ENCODE measurements around the gene GALNT9. TPM values are rescaled to one million over a fixed set of nuclear protein-coding genes. Genes with fewer than 3 reads are reported as not detected.
A peak's percentile ranks its signal among the peaks of the same experiment; 100 is the strongest.
"Not testable (repeated sequence)": the region's sequence is repeated elsewhere in the genome, so short reads cannot be mapped to it uniquely, and the experiment has no call there.

Gene GALNT9
- total RNA-seq, 2 donors from 2014 or later: 0.34 TPM; not detected in 1

DNA sequence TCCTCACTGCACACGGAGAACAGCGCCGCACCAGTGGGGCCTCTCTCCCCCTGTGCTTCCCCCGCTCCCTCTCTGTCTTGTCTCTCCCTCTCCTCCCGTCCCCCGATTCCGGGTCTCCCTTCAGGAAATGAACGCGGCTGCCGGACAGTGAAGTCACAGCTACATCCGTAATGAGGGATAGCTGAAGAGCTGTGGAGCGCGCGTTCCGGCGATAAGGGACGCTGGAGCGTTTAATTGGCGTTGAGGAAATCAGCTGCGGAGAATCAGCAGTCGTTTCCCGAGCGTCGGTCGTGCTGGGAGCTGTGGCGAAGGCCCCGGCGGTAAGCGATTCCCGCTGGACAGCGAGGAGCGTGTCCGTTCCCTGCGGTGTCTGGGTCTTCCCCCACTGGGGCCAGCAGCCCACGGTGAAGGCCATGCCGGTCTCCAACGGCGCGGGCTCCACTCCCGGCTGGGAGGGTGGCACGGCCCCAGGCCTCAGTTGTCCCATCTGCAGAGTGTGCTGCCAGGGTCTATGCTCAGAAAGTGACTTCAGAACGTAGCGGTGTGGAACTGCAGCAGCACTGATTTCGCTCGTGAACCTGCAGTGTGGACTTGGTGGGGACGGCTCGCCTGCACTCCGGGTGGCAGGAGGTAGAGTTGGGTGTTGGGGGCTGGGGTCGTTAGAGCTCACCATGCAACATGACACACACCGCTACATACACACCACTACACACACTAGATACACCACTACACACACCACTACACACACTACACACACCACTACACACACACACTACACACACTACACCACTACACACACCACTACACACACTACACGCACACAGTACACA is 174.2 kb downstream of the GALNT9 start:
- ATAC-seq (replicated peaks): no peak
- Mint-ChIP-seq H3K4me1 (no peaks in the 10 kb centered on the region), H3K4me3 (no peak overlapping the region), H3K27ac (no peak overlapping the region), H3K27me3 (no peaks in the 10 kb centered on the region), H3K36me3 (ENCODE audit: low read depth) (no peaks in the 10 kb centered on the region), H3K9me3 (no peaks in the 10 kb centered on the region)

DNA sequence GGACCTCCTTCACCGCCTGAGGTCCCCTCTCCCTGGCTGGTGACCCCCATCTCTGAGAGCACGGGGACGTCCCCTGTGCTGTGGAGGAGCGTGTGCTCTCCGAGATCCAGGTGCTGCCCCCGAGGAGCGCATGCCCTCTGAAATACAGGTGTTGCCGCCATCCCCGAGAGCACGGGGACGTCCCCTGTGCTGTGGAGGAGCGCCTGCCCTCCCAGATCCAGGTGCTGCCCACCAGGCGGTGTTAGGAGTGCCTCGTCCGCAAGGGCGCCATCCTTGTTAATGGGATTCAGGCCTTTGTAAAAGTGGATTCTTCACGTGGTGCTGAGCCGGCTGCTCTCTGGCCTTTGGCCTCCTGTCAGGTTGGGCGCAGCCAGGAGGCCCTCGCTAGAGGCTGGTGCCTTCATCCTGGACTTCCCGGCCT is 175.0 kb downstream of the GALNT9 start:
- no peaks in the 10 kb centered on the region for H3K27me3 Mint-ChIP-seq
- H3K4me3 Mint-ChIP-seq: no peak overlapping the region
- H3K9me3 Mint-ChIP-seq: no peaks in the 10 kb centered on the region
- no peak overlapping the region for H3K27ac Mint-ChIP-seq
- H3K4me1 Mint-ChIP-seq: no peaks in the 10 kb centered on the region
- ATAC-seq (replicated peaks): no peak
- no peaks in the 10 kb centered on the region for H3K36me3 Mint-ChIP-seq (ENCODE audit: low read depth)

DNA sequence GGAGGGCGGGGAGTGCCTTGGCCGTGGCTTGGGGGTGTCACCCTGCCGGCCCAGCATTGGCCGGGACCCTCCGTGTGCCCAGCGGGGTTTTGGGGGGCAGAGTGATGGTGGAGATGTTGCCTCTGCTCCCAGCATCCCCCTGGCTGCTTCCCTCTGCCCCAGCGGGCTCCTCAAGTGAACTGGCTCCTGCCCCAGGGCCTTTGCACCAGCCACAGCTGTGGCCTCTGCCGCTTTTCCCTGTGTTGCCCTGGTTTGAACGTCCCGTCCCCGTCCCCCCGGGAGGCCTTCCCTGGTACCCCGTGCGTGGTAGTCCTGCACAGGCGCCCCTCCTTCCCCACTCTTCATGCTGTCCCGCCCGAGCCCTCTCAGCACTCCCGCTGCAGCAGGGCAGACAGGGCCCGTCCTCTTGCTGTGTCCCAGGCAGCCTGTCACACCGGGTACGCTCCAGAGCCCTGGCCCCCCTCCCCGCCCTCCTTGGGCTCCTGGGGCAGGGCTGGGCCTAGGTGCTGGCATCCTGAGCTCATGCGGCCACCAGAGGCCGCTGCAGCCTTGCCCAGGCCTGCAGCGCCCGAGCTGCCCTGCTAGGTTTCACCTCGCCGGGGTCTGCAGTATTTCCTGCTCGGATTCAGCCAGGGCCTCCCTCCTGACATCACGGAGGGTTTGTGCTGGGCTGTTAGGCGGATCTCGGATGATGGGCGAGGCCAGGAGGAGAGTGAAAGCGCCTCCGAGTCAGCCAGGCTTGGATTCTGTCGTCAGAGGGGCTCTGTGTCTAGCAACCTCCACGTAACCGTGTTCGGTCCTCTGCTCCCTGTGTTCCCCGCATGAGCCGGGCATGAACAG is 175.7 kb downstream of the GALNT9 start:
- H3K4me1 Mint-ChIP-seq: no peaks in the 10 kb centered on the region
- no peak overlapping the region for H3K4me3 Mint-ChIP-seq
- peak; percentile 89 for ATAC-seq (replicated peaks)
- no peaks in the 10 kb centered on the region for H3K27me3 Mint-ChIP-seq
- H3K9me3 Mint-ChIP-seq: no peaks in the 10 kb centered on the region
- H3K36me3 Mint-ChIP-seq (ENCODE audit: low read depth): no peaks in the 10 kb centered on the region
- H3K27ac Mint-ChIP-seq: no peak overlapping the region

DNA sequence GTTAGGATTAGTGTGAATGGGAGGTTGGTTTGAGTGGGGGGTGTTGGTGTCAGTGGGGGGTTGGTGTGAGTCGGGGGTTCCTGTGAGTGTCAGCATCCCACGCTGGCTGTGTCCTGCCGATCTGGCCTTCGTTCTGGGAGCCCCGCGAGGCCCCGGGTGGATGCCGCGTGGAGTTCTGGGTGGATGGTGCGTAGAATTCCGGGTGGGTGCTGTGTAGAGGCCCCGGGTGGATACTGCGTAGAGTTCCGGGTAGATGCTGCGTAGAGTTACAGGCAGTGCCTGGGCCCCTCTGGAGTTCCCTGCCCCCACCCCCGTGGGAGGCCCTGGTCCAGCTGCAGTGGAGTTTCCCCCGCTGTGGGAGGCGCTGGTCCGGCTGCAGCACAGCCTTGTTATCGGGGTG is 176.4 kb downstream of the GALNT9 start:
- no peak for ATAC-seq (replicated peaks)
- Mint-ChIP-seq H3K27ac (no peak overlapping the region), H3K9me3 (no peaks in the 10 kb centered on the region), H3K4me1 (no peaks in the 10 kb centered on the region), H3K27me3 (no peaks in the 10 kb centered on the region), H3K4me3 (no peak overlapping the region), H3K36me3 (ENCODE audit: low read depth) (no peaks in the 10 kb centered on the region)

DNA sequence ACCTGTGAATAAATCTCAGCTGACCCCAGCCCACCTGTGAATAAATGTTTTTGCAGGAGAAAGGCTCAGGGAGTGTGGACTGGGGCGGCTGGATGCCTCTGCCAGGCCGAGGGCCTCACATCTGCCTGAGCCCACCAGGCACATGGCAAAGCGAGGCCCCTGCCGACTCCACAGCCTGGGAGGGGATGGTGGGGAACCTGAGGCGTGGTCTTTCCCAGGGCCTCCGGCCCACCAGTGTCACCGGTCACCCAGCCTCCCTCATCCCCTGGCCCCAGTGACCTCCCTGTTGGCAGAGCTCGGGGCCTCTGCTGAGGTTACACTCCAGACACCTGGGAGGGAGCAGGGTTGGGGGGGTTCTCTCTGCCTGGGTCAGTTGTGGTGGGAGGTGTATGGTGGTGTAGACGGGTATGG is 177.0 kb downstream of the GALNT9 start:
- H3K27me3 Mint-ChIP-seq: no peaks in the 10 kb centered on the region
- no peak overlapping the region for H3K4me3 Mint-ChIP-seq
- no peaks in the 10 kb centered on the region for H3K36me3 Mint-ChIP-seq (ENCODE audit: low read depth)

DNA sequence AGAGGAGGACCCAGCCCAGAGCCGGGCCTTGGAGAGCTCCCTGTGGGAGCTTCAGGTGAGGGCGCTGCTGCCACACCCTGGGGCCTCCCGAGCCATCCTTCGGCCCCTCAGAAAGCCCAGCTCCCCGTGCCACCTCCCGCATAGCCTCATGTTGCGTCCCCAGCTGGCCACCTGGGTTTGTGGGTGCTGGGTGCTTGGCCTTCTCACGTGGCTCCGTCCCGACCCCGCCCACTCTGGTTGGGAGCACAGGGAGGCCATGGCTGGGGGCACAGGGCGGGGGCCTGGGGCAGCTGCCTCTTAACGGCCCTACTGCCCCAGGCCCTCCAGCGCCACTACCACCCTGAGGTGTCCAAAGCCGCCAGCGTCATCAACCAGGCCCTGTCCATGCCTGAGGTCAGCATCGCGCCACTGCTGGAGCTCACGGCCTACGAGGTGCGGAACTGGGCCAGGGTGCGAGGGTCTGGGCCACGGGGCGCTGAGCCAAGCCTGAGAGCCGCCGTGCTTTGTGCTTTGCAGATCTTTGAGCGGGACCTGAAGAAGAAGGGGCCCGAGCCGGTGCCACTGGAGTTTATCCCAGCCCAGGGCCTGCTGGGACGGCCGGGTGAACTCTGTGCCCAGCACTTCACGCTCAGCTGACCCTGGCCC is 177.5 kb downstream of the GALNT9 start:
- H3K27me3 Mint-ChIP-seq: no peaks in the 10 kb centered on the region
- H3K9me3 Mint-ChIP-seq: no peaks in the 10 kb centered on the region
- H3K4me1 Mint-ChIP-seq: no peaks in the 10 kb centered on the region
- no peak for ATAC-seq (replicated peaks)
- no peak overlapping the region for H3K27ac Mint-ChIP-seq
- no peaks in the 10 kb centered on the region for H3K36me3 Mint-ChIP-seq (ENCODE audit: low read depth)
- H3K4me3 Mint-ChIP-seq: no peak overlapping the region

More for the DNA sequence above, 177.0 kb downstream of the GALNT9 start:
- no peak overlapping the region for H3K27ac Mint-ChIP-seq
- no peak for ATAC-seq (replicated peaks)
- no peaks in the 10 kb centered on the region for H3K4me1 Mint-ChIP-seq
- H3K9me3 Mint-ChIP-seq: no peaks in the 10 kb centered on the region

DNA sequence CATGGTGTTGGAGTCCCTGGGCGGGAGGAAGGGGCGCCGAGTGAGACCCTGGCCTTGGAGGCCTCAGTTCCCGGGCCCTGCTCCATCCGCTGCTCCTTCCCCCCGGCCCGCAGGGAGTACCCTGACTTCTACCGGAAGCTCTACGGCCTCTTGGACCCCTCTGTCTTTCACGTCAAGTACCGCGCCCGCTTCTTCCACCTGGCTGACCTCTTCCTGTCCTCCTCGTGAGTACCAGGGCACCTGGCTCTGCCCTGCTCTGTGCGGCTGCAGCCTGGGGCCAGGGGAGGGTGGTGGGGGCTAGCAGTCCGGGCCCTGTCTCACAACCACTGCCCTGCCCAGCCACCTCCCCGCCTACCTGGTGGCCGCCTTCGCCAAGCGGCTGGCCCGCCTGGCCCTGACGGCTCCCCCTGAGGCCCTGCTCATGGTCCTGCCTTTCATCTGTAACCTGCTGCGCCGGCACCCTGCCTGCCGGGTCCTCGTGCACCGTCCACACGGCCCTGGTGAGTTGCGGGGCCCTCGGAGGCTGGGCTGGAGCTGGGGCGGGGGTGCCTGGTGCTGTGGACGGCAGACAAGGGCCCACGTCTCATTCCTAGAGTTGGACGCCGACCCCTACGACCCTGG is 178.1 kb downstream of the GALNT9 start:
- H3K9me3 Mint-ChIP-seq: no peaks in the 10 kb centered on the region
- no peak overlapping the region for H3K27ac Mint-ChIP-seq
- no peak overlapping the region for H3K4me3 Mint-ChIP-seq
- H3K27me3 Mint-ChIP-seq: no peaks in the 10 kb centered on the region
- no peak for ATAC-seq (replicated peaks)
- peaks cover 4% of the 10 kb centered on the region for H3K36me3 Mint-ChIP-seq (ENCODE audit: low read depth)
- peaks cover 2% of the 10 kb centered on the region for H3K4me1 Mint-ChIP-seq

DNA sequence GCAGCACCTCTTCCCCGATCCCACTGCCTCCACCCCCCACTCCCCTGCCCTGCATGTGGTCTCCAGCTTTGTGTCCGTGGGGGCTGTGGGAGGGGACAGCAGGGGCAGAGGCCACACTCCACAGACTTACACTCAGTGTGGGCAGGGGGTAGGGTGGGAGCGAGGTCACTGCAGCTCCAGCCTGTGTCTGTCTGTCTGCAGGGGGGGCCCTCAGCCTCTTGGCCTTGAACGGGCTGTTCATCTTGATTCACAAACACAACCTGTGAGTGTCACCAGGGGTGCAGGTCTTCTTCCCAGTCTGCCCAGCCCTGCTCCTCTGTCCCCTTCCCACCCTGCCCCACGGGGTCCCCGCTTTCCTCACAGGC is 178.6 kb downstream of the GALNT9 start:
- Mint-ChIP-seq H3K27ac (no peak overlapping the region), H3K4me3 (no peak overlapping the region), H3K9me3 (no peaks in the 10 kb centered on the region), H3K4me1 (peaks cover 7% of the 10 kb centered on the region), H3K36me3 (ENCODE audit: low read depth) (peaks cover 9% of the 10 kb centered on the region), H3K27me3 (no peaks in the 10 kb centered on the region)
- no peak for ATAC-seq (replicated peaks)

DNA sequence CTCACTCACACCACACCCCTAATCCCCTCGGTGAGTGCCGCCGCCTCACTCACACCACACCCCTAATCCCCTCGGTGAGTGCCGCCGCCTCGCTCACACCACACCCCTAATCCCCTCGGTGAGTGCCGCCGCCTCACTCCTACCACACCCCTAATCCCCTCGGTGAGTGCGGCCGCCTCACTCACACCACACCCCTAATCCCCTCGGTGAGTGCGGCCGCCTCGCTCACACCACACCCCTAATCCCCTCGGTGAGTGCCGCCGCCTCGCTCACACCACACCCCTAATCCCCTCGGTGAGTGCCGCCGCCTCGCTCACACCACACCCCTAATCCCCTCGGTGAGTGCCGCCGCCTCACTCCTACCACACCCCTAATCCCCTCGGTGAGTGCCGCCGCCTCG is 179.9 kb downstream of the GALNT9 start:
- ATAC-seq (replicated peaks); H3K4me1 Mint-ChIP-seq; H3K27me3 Mint-ChIP-seq; H3K27ac Mint-ChIP-seq; H3K4me3 Mint-ChIP-seq; H3K9me3 Mint-ChIP-seq: not testable (repeated sequence)
- H3K36me3 Mint-ChIP-seq (ENCODE audit: low read depth): peaks cover 19% of the 10 kb centered on the region

DNA sequence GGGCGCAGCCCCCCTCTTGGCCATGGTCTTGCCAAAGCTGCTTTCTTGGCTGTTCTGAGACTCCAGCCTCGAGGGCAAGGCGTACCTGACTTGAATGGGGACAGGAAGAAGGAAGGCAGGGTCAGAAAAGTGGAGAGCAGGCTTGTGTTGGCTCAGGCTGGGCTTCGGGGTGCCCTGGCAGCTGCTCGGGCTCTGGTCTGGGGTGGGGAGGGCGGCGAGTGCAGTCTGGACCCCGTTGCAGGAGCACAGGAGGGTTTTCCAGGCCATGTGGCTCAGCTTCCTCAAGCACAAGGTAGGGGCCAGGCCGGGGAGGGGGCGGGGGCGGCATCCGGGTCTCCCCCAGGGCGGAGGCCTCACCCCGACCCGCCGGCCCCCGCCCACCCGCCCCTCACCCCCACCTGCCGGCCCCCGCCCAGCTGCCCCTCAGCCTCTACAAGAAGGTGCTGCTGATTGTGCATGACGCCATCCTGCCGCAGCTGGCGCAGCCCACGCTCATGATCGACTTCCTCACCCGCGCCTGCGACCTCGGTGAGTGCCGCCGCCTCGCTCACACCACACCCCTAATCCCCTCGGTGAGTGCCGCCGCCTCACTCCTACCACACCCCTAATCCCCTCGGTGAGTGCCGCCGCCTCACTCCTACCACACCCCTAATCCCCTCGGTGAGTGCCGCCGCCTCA is 180.9 kb downstream of the GALNT9 start:
- ATAC-seq (replicated peaks): no peak
- Mint-ChIP-seq H3K4me3 (no peak overlapping the region), H3K27ac (no peak overlapping the region), H3K27me3 (no peaks in the 10 kb centered on the region), H3K4me1 (peaks cover 9% of the 10 kb centered on the region), H3K9me3 (no peaks in the 10 kb centered on the region), H3K36me3 (ENCODE audit: low read depth) (peaks cover 25% of the 10 kb centered on the region)

DNA sequence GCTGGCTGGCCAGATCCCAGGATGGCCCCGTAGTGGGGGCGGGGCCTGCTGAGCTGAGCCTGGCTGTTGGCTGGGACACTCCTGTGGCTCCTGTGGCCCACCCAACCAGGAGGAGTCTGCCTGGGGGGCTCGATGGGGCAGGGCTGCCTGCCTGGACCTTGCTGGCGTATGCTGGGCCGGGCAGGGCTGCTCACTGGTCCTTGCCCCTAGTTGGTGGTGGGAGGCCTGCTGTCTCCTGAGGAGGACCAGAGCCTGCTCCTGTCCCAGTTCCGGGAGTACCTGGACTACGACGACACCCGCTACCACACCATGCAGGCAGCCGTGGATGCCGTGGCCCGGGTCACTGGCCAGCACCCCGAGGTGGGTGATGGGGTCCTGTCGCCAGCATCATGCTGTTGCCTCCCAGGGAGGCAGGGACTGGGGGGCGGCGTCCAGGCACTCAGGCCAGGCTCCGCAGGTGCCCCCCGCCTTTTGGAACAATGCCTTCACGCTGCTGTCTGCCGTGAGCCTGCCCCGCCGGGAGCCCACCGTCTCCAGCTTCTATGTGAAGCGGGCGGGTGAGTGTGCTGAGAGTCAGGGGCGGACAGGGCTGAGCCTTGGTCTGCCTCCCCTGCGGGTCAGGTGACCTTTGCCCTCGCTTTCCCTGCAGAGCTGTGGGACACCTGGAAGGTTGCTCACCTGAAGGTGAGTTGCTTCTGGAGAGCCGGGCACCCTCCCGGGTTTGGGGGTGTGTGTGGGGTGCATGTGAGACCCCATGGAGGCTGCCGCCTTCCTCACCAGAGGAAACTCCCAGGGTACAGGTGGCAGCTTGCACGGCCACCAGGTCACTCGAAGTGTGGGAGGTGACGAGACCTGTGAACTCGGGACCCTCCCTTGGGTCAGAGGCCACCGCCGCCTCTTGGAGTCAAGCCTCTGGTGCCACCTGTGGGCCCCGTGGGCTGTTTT is 181.7 kb downstream of the GALNT9 start:
- Mint-ChIP-seq H3K27me3 (no peaks in the 10 kb centered on the region), H3K4me3 (no peak overlapping the region), H3K36me3 (ENCODE audit: low read depth) (peaks cover 25% of the 10 kb centered on the region), H3K27ac (no peak overlapping the region), H3K9me3 (no peaks in the 10 kb centered on the region), H3K4me1 (peaks cover 9% of the 10 kb centered on the region)
- ATAC-seq (replicated peaks): no peak

DNA sequence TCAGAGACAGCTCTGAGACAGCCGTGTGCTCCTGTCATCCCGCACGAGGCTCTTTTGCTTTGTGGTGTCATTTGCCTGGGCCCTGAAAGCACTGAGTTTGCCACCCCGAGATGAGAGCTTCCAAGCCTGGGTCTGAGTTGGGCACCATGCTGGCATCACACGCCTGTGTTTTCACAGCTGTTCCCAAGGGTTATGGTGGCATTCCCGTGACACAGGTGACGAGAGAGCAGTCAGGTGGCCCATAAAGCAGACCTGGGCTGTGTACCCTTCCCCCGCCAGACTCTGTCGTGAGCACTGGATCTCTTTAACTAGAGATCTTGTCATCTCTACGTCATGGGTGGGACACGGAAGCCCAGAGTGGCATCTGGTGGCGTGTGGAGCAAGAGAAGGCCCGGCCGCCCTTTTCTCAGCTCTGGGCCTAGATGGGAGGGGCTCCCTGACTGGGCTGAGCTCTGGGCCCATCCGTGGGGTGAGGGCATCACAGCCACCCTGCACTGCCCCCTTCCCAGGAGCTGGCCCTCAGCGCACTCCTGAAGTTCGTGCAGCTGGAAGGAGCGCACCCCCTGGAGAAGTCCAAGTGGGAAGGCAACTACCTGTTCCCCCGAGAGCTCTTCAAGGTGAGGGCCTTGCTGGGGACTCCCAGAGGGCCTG is 182.5 kb downstream of the GALNT9 start:
- peaks cover 9% of the 10 kb centered on the region for H3K4me1 Mint-ChIP-seq
- peaks cover 32% of the 10 kb centered on the region for H3K36me3 Mint-ChIP-seq (ENCODE audit: low read depth)

More for the DNA sequence above, 182.5 kb downstream of the GALNT9 start:
- ATAC-seq (replicated peaks): no peak
- Mint-ChIP-seq H3K27me3 (no peaks in the 10 kb centered on the region), H3K9me3 (no peaks in the 10 kb centered on the region), H3K27ac (no peak overlapping the region), H3K4me3 (peak overlapping the region; percentile 83)

Measured in activated T-helper 17 cell treated with anti-CD3 and anti-CD28 coated beads, Interleukin-2, amount 50 U/mL, for 72 hours (primary cell).